HG02870 (cell line): ENCODE data around the gene ZNF408.

ENCODE experiments used
- ATAC-seq: cut with Tn5 transposase; IDR thresholded peaks from one replicate; pipeline ENCODE4 v1.9.1; 2021; ENCODE audit warnings: mild to moderate bottlenecking, moderate library complexity; ENCODE audit not compliant: unreplicated experiment

The ZNF408 gene

GRCh38 chr11:46725338-46726205 is 24.7 kb downstream of the ZNF408 start:
- no peak for ATAC-seq

GRCh38 chr11:46726206-46726862 is 25.5 kb downstream of the ZNF408 start:
- ATAC-seq, result no peak

DNA sequence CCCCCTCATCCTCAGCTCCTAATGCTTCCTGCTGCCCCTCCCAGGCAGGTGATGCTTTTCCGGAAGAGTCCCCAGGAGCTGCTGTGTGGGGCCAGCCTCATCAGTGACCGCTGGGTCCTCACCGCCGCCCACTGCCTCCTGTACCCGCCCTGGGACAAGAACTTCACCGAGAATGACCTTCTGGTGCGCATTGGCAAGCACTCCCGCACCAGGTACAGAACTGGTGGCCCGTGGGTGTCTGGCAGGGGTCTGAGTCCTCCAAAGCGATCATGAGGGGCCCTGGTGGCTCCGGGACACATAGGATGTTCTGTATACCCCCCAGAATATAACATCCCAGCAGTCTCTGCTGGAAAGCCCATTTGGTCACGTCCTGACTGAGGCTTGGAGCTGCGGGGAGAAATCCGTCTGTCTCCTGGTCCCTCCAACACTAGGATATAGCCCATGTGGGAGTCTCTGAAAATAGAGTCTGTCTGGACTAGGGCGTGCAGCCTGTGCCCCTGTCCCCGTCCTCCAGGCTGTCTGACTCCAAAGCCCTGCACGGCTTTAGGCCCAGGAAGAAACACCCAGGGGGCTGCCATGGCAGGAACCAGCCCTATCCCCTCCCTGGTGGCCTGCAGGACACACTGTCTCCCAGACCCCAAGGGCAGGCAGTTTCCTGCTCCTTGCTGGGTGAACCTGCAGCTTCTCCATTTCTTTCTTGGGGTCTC is 27.3 kb downstream of the ZNF408 start:
- no peak for ATAC-seq

DNA sequence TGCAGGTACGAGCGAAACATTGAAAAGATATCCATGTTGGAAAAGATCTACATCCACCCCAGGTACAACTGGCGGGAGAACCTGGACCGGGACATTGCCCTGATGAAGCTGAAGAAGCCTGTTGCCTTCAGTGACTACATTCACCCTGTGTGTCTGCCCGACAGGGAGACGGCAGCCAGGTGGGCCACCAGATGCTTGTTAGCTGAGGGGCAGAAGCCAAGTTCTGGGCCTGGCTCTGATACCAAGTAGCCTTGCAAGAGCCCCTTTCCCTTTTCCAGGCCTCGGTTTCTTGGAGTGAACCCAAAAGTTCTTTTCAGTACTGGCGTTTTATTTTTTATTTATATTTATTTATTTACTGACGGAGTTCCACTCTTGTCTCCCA is 27.8 kb downstream of the ZNF408 start:
- no peak for ATAC-seq

DNA sequence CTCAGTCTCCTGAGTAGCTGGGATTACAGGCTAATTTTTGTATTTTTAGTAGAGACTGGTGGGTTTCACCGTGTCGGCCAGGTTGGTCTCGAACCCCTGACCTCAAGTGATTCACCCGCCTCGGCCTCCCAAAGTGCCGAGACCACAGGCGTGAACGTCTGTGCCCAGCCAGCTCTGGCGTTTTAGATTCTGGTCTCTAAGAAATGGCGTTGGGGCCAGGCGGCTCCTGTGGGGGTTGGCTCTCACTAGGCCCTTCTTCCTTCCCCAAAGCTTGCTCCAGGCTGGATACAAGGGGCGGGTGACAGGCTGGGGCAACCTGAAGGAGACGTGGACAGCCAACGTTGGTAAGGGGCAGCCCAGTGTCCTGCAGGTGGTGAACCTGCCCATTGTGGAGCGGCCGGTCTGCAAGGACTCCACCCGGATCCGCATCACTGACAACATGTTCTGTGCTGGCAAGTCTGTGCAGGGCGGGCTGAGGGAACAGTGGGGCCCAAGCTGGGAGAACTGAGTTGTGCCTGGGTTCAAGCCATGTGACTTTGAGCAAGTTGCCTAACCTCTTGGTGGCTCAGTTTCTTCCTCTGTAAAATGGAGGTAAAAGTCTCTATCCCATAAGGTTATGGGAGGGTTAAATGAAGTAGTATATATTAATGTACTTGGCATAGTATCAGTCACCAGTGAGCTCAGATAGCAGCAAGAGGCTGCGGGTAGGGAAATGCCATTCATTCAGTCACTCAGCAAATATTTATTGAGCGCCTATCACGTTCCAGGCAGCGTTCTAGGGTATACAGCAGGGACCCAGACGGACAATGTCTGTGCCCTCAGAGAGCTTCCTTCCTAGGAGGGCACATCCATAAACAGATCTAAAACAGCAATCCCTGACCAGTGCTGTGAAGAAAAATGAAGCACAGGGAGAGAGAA is 28.5 kb downstream of the ZNF408 start:
- ATAC-seq, result no peak

DNA sequence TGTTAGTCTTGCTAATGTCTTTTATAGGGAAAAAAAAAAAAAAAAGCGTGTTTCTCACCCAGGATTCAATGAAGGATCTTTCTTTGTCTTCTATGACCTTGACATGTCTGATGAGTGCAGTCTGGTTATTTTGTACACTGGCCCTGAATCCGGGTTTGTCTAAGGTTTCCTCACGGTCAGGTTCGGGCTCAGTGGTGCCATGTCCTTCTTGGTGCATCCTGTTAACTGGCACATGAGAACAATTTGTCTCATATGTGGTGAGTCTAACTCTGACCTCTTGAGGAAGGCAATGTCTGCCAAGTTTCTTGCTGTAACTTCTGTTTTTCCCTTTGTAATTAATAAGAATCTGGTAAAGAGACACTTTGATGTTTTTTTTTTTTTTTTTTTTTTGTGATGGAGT is 30.7 kb downstream of the ZNF408 start:
- ATAC-seq, result no peak

DNA sequence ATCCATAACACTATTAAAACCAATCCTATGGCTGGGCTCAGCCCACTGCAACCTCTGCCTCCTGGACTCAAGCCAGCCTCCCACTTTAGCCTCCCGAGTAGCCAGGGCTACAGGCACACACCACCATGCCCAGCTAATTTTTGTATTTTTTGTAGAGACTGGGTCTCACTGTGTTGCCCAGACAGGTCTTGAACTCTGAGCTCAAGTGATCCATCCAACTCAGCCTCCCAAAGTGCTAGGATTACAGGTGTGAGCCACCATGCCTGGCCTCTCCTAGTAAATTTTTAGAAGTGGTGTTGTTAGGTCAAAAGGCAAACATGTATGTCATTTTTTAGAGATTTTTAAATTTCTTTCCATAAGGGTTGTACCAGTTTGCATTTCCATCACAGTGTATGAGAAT is 32.4 kb downstream of the ZNF408 start:
- no peak for ATAC-seq

GRCh38 chr11:46736146-46736545 is 35.3 kb downstream of the ZNF408 start:
- ATAC-seq, result no peak

DNA sequence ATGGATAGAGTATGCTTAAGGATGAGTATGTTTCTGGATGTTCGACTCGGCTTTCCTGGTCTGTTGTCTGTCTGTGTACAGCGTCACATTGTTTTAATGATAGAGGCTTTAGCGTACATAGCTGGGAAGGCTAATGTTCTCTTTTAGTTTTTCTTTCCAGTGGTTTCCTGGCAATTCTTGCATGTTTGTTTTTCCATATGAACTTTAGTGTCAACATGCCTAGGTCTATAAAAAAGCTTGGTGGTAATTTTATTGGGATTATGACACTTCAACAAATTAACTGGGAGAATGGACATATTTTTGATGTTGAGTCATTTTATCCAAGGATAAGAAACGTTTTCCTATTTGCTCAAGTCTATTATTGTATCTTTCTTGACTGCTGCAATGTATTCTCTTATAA is 35.8 kb downstream of the ZNF408 start:
- ATAC-seq, result no peak

DNA sequence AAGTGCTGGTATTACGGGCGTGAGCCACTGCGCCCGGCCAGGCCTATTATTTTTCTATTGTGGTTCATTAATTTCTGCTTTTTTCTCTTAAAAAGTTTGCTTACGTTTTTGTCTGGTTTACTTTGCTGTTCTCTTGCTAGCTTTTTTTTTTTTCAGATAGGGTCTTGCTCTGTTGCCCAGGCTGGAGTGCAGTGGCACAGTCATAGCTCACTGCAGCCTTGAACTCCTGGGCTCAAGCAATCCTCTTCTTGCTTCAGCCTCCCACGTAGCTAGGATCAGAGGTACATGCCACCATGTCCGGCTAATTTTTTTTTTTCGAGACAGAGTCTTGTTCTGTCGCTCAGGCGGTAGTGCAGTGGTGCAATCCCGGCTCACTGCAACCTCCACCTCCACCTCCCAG is 36.9 kb downstream of the ZNF408 start:
- no peak for ATAC-seq

DNA sequence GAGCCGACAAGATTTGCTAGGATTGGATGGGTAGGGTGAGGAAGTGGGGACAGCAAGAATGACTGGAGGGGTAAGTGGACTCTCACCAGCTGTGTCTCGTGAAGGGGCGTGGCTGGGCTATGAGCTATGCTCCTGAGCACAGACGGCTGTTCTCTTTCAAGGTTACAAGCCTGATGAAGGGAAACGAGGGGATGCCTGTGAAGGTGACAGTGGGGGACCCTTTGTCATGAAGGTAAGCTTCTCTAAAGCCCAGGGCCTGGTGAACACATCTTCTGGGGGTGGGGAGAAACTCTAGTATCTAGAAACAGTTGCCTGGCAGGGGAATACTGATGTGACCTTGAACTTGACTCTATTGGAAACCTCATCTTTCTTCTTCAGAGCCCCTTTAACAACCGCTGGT is 38.1 kb downstream of the ZNF408 start:
- ATAC-seq, result no peak

DNA sequence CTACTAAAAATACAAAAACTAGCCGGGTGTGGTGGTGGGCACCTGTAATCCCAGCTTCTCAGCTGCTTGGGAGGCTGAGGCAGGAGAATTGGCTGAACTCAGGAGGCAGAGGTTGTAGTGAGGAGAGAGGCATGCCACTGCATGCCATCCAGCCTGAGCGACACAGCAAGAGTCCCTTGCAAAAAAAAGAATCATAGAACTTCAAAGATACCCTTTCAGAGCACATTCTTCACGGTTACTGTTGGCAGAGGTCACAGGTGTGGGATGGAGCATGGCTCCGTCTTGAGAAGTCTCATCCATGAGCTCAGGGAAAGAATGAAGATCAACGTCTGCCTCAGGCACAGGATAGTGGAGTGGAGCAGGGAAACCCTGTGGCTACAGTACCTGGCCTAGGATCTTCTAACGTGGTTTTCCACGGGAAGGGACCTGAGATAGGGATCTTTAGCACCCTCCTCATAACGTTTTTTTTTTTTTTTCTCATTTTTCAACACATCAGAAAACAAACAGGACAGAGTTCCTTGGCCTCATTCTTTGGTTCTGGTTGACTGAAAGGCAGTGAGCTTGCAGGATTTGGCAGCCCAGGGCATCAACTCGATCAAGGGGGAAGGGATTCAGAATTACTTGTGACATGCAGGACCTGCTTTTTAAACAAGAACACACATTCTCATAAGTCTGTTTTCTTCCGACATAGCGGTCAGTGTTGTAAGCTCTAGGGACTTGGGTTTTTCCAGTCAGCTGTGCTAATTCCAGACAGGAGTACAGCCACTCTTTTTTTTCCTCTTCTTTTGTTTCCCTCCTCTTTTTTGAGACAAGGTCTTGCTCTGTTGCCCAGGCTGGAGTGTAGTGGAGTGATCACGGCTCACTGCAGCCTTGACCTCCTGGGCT is 41.0 kb downstream of the ZNF408 start:
- ATAC-seq, result no peak

DNA sequence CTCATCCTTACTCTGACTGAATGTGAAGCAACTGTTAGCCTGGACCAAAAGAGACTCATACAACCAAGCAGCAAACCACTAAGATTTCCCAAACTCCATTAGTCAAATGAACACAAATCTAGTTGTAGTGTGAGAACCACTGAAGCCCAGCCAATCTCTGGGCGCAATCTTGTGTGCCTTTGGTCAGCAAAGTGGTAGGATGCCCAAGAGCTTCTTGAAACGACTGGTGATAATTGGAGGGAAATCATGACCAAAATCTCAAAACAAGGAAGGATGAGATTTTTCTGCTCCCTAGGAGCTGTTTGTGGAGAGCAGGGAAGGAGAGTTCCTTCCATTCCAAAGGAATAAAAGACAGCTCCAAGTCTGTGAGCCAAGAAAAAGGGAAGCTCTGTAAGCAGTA is 42.2 kb downstream of the ZNF408 start:
- ATAC-seq, result no peak

GRCh38 chr11:46743693-46744339 is 43.0 kb downstream of the ZNF408 start:
- ATAC-seq, result no peak

- no peak for ATAC-seq
Measured at GRCh38 chr11:46745328-46745727, 44.5 kb downstream of the ZNF408 start.

DNA sequence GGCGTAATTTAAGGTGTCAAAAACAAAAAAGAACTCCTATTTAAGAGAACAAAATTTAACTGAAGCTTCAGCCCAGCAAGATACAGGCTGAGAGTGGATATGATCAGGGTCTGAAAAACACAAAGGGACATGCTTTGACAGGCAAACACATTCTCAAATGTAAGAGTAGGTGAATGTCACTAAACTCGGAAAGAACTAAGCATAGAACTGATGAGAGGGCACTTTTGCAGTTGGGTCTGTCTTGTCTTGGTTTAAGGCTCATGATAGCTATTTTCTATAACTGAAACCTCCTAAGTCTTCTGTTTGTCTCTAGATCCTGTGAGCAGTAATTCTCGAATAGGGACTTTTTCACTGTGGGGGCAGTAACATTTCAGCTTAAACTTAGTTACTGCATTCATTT is 45.2 kb downstream of the ZNF408 start:
- ATAC-seq, result no peak

DNA sequence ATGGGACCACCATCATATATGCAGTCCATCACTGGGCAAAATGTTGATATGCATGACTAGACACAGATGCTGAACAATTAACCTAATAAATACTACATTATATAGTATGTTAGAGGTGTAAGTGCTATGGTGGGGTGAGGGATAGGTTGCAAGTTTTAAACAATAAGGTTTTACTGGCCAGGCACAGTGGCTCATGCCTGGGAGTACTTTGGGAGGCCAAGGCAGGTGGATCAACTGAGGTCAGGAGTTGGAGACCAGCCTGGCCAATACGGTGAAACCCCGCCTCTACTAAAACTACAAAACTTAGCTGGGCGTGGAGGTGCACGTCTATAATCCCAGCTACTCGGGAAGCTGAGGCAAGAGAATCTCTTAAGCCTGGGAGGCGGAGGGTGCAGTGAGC is 46.3 kb downstream of the ZNF408 start:
- no peak for ATAC-seq
